Heart left ventricle (tissue), 13 donors: ENCODE data around the gene SRRM4.

Experiments
- POLR2A ChIP-seq, 2 donors: fragments of 450-650 bp; IDR thresholded peaks; one replicate each; pipeline ENCODE4 v1.6.1; 2017; ENCODE audit warnings: antibody characterized with exemption in 2 of 2, mild to moderate bottlenecking in 2 of 2, moderate library complexity in 2 of 2
- TF ChIP-seq, protein P1 (sequence below), 12 donors: fragments of 200-600 bp; sonication (generic) in 4 of 12; IDR thresholded peaks; one replicate each; pipeline versions ENCODE4 v1.5.0 to v1.8.0; 2018 to 2022; ENCODE audit warnings: antibody characterized with exemption in 12 of 12, mild to moderate bottlenecking in 5 of 12
- donor health status: ischemic (EF 13 %, LVEDD 7.1; RV severe dilation, severe dysfunction).
- donor health status: DM: no; HTN: yes; CAD: no.
- donor health status: DM: no; HTN: no; CAD: no.
- donor health status: ischemic (EF 25% LVEDD 6.9; RV normal size, moderate dysfunction).
- donor health status: ischemic (EF 25% LVEDD 5.7; RV mildly dilated, moderate dysfunction).
- donor health status: ischemic (EF 35%, LVEDD 5.7; RV mildly dilated, moderate dysfunction).
- donor health status: nonischemic (EF 11% LVEDD 7.7; RV severe dilation, severe dysfunction).
- donor health status: DM: yes; HTN: yes; CAD: no.
- donor health status: PGD.
- donor health status: ischemic (EF 29% LVEDD 5.4; RV normal size, mild dysfunction).
- donor health status: nonischemic (EF 23%, LVEDD 6.1; RV moderate dilation, normal function).

DNA sequence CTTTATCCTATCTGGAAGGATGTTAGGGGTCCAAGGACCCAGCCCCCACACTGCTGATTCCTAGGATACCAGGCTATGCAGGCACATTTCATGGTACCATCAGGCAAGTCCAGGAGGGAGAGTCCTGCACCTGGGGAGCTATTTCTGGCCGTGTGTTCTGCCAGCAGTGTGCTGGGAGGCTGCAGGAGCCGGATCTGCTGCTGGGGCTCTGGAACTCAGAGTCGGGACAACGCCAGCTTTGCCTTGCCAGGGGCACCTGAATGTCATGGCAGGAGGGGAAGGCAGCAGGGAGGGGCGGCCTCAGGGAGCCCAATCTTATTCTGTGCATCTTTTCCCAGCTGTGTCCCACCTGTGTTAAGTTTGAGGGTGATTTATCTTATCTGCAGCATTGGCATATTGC, 17.8 kb downstream of the SRRM4 start:
- TF ChIP-seq, protein P1, sequence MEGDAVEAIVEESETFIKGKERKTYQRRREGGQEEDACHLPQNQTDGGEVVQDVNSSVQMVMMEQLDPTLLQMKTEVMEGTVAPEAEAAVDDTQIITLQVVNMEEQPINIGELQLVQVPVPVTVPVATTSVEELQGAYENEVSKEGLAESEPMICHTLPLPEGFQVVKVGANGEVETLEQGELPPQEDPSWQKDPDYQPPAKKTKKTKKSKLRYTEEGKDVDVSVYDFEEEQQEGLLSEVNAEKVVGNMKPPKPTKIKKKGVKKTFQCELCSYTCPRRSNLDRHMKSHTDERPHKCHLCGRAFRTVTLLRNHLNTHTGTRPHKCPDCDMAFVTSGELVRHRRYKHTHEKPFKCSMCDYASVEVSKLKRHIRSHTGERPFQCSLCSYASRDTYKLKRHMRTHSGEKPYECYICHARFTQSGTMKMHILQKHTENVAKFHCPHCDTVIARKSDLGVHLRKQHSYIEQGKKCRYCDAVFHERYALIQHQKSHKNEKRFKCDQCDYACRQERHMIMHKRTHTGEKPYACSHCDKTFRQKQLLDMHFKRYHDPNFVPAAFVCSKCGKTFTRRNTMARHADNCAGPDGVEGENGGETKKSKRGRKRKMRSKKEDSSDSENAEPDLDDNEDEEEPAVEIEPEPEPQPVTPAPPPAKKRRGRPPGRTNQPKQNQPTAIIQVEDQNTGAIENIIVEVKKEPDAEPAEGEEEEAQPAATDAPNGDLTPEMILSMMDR (IDR thresholded peaks at IDR 0.05) = no peak
- TF ChIP-seq POLR2A (IDR thresholded peaks at IDR 0.05) = no peak
